Measurements from ENCODE around the gene JAKMIP2. TPM values are rescaled to one million over a fixed set of nuclear protein-coding genes. Genes with fewer than 3 reads are reported as not detected.
"Not testable (repeated sequence)": the region's sequence is repeated elsewhere in the genome, so short reads cannot be mapped to it uniquely, and the experiment has no call there.

The JAKMIP2 gene
- total RNA-seq, 1 experiment from 2014 or later, result 0.58 TPM

- DNase-seq (ENCODE audit: low read depth), result no peak
Measured at GRCh38 chr5:147560718-147561331, 221.7 kb downstream of the JAKMIP2 start.

- no peak for DNase-seq (ENCODE audit: low read depth)
Measured at GRCh38 chr5:147559749-147560148, 222.8 kb downstream of the JAKMIP2 start.

GRCh38 chr5:147558826-147559225 is 223.7 kb downstream of the JAKMIP2 start:
- peak; percentile 73 for DNase-seq (ENCODE audit: low read depth)

DNA sequence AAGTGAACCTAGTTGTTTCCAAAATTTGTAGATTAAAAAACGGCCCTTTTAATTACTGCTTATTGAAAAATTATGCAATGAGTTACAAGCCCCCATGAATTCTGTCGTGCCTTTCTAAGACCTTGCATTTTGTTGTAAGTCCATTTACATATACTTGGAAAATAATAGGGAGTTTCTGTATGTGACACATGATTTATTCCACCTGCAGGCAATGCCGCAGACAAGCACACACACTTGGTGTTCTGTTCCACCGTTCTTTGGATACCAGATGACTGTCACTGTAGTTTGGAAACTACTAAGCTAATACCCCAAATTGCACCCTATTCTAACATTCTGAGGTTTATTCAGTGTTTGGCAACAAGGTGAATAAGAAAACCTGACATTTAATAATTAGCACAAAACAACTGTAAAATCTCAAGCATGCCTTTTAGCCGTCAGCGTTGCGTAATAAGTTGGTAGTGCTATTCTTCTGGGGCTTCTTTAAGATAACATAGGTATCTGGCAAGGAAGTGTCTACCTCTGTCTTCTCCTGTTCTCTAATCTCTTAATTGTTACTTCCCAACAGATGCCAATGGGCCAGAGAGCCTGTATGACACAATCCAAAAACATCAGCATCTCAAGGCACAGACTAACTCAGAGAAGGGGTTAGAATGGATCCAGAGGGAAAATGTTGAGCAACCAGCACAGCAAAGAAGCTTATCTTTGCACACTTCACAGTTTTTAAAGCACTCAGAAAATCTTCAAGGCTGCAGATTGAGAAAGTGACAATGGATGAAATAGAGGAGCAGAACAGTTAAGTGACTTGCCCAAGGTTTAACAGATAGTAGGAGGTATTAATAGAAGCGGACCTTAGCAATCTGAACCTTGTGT is 224.4 kb downstream of the JAKMIP2 start:
- DNase-seq (ENCODE audit: low read depth), result no peak

DNA sequence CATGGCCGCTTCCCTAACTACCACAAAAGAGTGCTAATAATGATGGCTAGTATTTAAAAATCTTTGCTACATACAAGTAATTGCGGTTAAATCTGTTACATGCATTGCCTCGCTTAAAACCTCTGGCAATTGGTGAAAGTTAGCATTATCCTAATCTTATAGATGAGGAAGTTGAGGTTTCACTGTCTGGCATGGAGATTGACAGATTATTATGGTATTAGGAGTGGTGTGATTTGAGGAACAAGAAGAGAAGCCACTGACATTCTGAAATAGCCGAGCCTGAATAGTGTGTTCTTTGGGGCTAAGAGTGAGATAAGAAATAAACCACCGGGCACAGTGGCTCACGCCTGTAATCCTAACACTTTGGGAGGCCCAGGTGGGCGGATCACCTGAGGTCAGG is 227.4 kb downstream of the JAKMIP2 start:
- no peak for DNase-seq (ENCODE audit: low read depth)

DNA sequence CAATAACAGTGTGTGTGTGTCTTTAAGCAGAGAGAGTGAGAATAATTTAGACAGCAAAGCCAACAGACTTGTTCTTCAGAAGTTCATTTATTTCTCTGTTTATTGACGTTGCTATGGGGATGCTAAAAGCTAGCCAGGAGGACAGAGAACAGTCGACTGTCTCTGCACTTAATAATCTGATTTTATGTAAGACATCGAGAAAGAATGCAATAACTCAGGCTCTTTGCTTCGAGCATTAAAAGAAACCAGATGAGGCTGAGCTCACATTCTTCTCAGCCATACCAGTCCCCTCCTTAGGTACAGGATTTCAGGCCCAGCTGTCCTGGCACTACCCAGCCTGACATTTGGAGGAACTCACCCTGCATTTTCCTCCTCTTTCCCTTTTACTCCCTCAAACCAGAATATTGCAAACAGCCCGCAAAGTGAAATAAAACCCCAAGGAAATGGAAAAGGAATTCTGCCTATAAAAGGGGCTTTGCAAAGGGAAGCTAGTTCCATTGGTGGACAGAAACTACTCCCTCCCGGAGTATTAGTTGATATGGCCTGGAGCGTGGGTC is 228.2 kb downstream of the JAKMIP2 start:
- no peak for DNase-seq (ENCODE audit: low read depth)

DNA sequence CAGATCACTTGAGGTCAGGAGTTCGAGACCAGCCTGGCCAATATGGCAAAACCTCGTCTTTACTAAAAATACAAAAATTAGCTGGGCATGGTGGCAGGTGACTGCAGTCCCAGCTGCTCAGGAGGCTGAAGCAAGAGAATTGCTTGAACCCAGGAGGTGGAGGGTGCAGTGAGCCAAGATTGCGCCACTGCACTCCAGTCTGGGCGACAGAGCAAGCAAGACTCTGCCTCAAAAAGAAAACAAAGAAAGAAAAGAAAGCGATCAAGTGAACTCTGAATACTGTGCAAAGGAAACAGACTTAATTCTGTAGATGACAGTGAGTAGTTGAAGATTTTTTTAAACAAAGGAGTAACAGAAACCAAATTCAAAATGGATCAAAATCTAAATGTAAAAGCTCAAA is 228.7 kb downstream of the JAKMIP2 start:
- not testable (repeated sequence) for DNase-seq (ENCODE audit: low read depth)

DNA sequence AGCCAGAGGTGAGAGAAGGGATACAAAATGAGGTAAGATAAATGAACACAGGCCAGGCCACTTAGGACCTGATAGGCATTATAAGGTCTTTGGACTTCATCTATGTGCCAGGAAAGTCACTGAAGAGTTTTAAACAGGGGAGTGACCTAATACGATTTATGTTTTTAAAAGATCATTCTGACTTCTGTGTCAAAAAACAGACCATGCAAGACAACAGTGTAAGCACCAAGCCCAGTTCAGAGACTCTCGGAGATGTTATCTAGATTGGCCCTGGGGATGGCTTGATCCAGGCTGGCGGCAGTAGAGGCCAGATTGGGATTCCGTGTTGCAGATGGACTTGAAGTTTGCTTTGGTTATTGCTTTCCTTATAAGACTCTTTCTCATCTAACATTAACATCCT is 229.6 kb downstream of the JAKMIP2 start:
- no peak for DNase-seq (ENCODE audit: low read depth)

GRCh38 chr5:147551677-147552076 is 230.9 kb downstream of the JAKMIP2 start:
- no peak for DNase-seq (ENCODE audit: low read depth)

DNA sequence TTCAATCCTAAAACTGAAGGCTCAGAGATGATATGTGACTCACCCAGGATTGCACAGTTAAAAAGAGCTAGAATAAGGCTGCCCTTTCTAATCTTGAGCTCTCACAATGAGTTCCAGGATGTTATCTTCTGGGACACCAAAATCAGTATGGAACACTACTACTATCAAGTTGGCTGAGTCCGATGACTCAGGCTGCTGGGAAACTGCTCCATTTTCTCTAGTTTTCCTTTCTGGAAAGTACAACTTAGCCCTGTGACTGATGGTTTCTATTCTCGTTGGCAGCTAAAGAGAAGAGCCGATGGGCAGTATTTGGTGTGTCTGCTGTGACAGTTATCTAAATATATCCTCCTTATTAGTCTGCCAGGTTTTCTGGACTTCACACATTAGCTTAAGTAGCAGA is 234.8 kb downstream of the JAKMIP2 start:
- DNase-seq (ENCODE audit: low read depth), result no peak

DNA sequence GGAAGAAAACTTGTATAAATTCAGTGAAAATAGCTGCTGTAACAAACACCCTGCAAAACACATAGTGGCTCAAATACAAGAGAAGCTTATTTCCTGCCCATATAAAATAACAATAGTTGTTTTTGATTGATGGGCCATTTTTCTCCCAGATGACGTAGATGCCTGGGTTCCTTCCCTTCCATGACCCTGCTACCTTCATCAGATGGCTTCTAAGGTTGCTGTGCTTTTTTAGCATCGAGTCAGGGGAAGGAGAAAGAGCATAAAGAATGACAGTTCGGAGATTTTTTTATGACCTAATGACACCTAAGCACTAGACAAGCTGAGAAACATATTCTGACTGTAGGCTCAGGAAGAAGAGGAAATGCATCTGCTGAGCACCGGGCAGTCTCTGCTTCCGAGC is 238.0 kb downstream of the JAKMIP2 start:
- no peak for DNase-seq (ENCODE audit: low read depth)

DNA sequence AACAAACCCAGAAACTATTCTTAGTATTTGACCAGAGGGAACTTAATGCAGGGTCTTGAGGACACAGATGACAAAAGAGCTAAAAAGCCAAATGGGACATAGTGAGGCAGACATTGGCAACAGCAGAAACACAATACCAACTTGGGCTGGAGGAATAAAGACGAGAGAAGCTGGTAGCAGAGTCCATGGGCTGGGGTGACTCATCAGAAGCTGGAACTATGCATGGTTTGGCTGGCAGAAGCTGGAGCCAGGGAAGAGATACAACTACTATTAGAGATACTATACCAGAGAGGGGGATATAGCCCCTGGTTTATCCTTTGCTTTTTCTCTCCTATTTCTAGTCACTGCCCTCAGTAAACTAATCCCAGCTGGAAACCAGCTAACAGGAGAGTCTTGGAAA is 243.5 kb downstream of the JAKMIP2 start:
- peak; percentile 65 for DNase-seq (ENCODE audit: low read depth)

DNA sequence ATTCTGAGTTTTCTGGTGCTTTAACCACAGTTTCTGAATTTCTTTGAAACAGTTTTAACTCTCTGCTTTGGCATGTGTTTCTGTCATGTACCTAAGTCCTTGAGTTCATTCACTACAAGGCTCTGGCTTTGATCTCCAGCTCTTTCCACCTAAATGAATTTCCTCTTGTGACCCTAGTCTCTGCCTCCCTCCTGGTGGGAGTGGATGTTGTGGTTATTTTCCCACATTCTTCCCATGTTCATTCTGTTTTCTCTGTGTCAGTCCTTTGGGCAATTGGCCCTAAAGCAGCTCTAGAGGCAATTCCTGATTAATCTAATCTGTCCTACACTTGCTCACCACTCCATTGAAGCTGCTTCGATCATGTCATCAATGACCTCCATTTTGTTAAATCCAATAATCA is 244.3 kb downstream of the JAKMIP2 start:
- peak; percentile 48 for DNase-seq (ENCODE audit: low read depth)

Other genes starting within 250 kb of the JAKMIP2 start
- not detected in 2 replicates for gene SPINK1, start 48.9 kb upstream of the JAKMIP2 start, total RNA-seq (2014; rRNA removed; shearing (Covaris generic))
- gene SCGB3A2, start 96.0 kb upstream of the JAKMIP2 start, total RNA-seq (2014; rRNA removed; shearing (Covaris generic)), result not detected in 2 replicates
- gene C5orf46, start 123.8 kb upstream of the JAKMIP2 start, total RNA-seq (2014; rRNA removed; shearing (Covaris generic)), result 0.84 and 3.3 TPM in 2 replicates

All from HT1080 (cell line).